ENCODE data around the gene PSMD6. TPM values are rescaled to one million over a fixed set of nuclear protein-coding genes. Genes with fewer than 3 reads are reported as not detected.

PSMD6 gene
- total and polyA plus RNA-seq, 2 experiments from 2014 or later = 99.6 to 104 TPM

DNA sequence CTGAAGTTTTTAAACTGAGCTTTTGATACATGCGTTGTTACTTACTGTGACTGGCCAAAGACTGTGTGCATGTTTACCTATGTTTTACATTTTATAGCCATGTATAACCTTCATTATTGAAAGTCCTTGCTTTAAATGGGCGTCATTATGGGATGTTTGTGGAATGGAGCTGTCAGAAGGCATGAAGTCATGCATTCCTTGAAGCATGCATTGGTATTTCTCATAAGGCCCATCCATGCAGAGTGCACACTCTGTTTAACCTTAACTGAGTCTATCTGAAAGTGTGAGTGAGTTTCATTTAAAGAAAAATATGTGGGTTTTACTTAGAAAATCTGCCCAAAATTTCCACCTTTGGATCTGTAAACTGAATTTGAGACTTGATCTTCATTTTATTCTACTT, 51.1 kb downstream of the PSMD6 start:
- Histone ChIP-seq H3K27ac (peak overlapping the region; percentile 38), H3K4me2 (no peak overlapping the region), H3K36me3 (replicated peaks; ENCODE audit: insufficient read depth, low read depth) (no peaks in the 10 kb centered on the region), H3K4me3 (no peak overlapping the region), H3K4me1 (ENCODE audit: insufficient read depth) (peaks cover 66% of the 10 kb centered on the region), H2AFZ (no peak overlapping the region), H4K20me1 (ENCODE audit: insufficient read depth, poor library complexity, severe bottlenecking) (no peaks in the 10 kb centered on the region), H3K9me3 (ENCODE audit: low read depth) (no peaks in the 10 kb centered on the region), H3K79me2 (peaks cover 65% of the 10 kb centered on the region), H3K9me2 (replicated peaks; ENCODE audit: insufficient read depth) (no peaks in the 10 kb centered on the region), H3K27me3 (no peaks in the 10 kb centered on the region)
- DNase-seq (ENCODE audit: low spot score) = no peak
- no peak for TF ChIP-seq EZH2 (IDR thresholded peaks at IDR 0.05; ENCODE audit: borderline replicate concordance)
- TF ChIP-seq, protein P1, sequence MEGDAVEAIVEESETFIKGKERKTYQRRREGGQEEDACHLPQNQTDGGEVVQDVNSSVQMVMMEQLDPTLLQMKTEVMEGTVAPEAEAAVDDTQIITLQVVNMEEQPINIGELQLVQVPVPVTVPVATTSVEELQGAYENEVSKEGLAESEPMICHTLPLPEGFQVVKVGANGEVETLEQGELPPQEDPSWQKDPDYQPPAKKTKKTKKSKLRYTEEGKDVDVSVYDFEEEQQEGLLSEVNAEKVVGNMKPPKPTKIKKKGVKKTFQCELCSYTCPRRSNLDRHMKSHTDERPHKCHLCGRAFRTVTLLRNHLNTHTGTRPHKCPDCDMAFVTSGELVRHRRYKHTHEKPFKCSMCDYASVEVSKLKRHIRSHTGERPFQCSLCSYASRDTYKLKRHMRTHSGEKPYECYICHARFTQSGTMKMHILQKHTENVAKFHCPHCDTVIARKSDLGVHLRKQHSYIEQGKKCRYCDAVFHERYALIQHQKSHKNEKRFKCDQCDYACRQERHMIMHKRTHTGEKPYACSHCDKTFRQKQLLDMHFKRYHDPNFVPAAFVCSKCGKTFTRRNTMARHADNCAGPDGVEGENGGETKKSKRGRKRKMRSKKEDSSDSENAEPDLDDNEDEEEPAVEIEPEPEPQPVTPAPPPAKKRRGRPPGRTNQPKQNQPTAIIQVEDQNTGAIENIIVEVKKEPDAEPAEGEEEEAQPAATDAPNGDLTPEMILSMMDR (IDR thresholded peaks at IDR 0.05; ENCODE audit: poor library complexity) = no peak
- TF ChIP-seq EZH2phosphoT487 (IDR thresholded peaks at IDR 0.05; ENCODE audit: low read depth, severe bottlenecking, unreplicated experiment) = no peak
- WGBS (ENCODE audit: low lambda C conversion rate, missing lambda C conversion rate) = 45% methylated on average over 2 of the region's 2 CpGs

DNA sequence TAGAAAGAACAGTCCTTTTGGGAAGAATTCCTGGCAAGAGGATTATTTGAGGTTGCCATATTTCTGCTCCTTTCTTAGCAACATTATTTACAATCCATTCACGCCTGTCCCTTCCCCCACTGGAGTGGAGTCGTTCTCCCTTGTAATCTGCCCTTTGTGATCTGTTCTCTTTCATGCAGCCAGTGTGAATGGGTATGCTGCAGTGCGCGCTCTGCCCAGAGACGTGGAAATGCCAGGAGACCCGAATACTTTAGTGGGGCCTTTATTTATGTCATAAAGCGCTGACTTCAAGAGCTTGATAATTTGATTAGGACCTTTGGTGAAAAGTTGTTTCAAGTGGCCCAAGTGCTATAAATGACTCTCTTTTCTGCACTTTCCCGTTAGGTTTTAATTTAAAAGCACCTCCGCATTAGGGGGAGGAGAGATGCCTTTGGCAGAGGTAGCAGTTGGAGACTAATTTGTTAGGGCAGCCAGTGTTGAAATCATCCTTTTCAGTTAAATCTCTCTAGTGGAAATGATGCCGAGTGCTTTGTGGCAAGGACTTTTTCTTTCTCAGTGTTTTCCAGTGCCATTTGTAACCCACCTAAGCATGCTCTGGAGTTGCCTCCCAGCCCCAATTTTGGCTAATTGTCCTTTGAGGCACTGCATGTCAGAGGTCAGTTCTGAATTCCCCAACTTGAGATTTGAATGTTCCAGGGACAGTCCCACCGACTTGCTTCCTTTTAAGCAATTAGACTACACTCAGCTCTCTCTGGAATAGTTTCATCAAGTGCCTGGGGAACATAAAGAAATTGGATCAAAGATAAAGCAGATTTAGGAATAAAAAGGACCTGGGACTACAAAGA, 52.4 kb downstream of the PSMD6 start:
- H3K36me3 ChIP-seq (replicated peaks; ENCODE audit: insufficient read depth, low read depth) = no peaks in the 10 kb centered on the region
- no peaks in the 10 kb centered on the region for H3K9me2 ChIP-seq (replicated peaks; ENCODE audit: insufficient read depth)
- peak overlapping the region; percentile 28 for H3K27ac ChIP-seq
- H3K4me2 ChIP-seq = peak overlapping the region; percentile 34
- DNase-seq (ENCODE audit: low spot score) = no peak
- H3K4me3 ChIP-seq = no peak overlapping the region
- no peak overlapping the region for H2AFZ ChIP-seq
- no peaks in the 10 kb centered on the region for H3K27me3 ChIP-seq
- no peaks in the 10 kb centered on the region for H3K9me3 ChIP-seq (ENCODE audit: low read depth)
- peaks cover 67% of the 10 kb centered on the region for H3K79me2 ChIP-seq
- TF ChIP-seq EZH2 (IDR thresholded peaks at IDR 0.05; ENCODE audit: borderline replicate concordance) = no peak
- TF ChIP-seq EZH2phosphoT487 (IDR thresholded peaks at IDR 0.05; ENCODE audit: low read depth, severe bottlenecking, unreplicated experiment) = no peak
- TF ChIP-seq, protein P1 (IDR thresholded peaks at IDR 0.05; ENCODE audit: poor library complexity) = no peak
- no peaks in the 10 kb centered on the region for H4K20me1 ChIP-seq (ENCODE audit: insufficient read depth, poor library complexity, severe bottlenecking)
- peaks cover 63% of the 10 kb centered on the region for H3K4me1 ChIP-seq (ENCODE audit: insufficient read depth)
- WGBS (ENCODE audit: low lambda C conversion rate, missing lambda C conversion rate) = 40% methylated on average over 11 of the region's 11 CpGs

DNA sequence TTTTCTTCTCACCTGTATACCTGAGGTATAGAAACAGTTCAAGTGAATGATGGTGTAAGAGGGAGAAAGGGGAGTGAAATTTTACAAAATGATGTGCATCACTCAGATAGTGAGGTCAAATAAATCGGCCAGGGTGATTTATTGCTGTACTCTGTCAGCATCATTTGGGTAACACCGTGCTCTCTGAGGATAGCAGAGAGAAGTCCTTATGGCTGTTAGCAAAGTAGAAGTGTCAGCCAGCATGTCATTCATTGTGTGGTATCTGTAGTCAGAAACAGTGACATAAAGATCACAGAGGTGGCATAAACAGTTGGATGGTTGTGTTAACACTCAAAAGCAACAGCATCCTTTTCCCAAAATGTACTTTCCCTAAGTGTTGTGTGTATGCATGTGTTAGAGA, 53.4 kb downstream of the PSMD6 start:
- no peaks in the 10 kb centered on the region for H3K36me3 ChIP-seq (replicated peaks; ENCODE audit: insufficient read depth, low read depth)
- no peaks in the 10 kb centered on the region for H3K9me3 ChIP-seq (ENCODE audit: low read depth)
- H3K4me1 ChIP-seq (ENCODE audit: insufficient read depth) = peaks cover 69% of the 10 kb centered on the region
- H3K4me2 ChIP-seq = no peak overlapping the region
- no peaks in the 10 kb centered on the region for H3K27me3 ChIP-seq
- H3K27ac ChIP-seq = peak overlapping the region; percentile 75
- no peaks in the 10 kb centered on the region for H4K20me1 ChIP-seq (ENCODE audit: insufficient read depth, poor library complexity, severe bottlenecking)
- H2AFZ ChIP-seq = no peak overlapping the region
- H3K79me2 ChIP-seq = peaks cover 67% of the 10 kb centered on the region
- 42% methylated on average over 2 of the region's 2 CpGs for WGBS (ENCODE audit: low lambda C conversion rate, missing lambda C conversion rate)
- TF ChIP-seq EZH2 (IDR thresholded peaks at IDR 0.05; ENCODE audit: borderline replicate concordance) = no peak
- TF ChIP-seq, protein P1 (IDR thresholded peaks at IDR 0.05; ENCODE audit: poor library complexity) = no peak
- TF ChIP-seq EZH2phosphoT487 (IDR thresholded peaks at IDR 0.05; ENCODE audit: low read depth, severe bottlenecking, unreplicated experiment) = no peak
- no peak overlapping the region for H3K4me3 ChIP-seq
- DNase-seq (ENCODE audit: low spot score) = no peak
- H3K9me2 ChIP-seq (replicated peaks; ENCODE audit: insufficient read depth) = no peaks in the 10 kb centered on the region
